Activated CD8-positive, alpha-beta T cell treated with anti-CD3 and anti-CD28 coated beads for 36 hours (primary cell): Measurements from ENCODE around the gene KDM4C. TPM values are rescaled to one million over a fixed set of nuclear protein-coding genes. Genes with fewer than 3 reads are reported as not detected.
"Not testable (repeated sequence)": the region's sequence is repeated elsewhere in the genome, so short reads cannot be mapped to it uniquely, and the experiment has no call there.

Experiments used
- ATAC-seq: fragments of 200-7000 bp; cut with Tn5 transposase; one replicate; pipeline ENCODE4 v1.10.0; 2021; ENCODE audit warnings: mild to moderate bottlenecking, moderate library complexity
- CTCF ChIA-PET: fragments of 350-600 bp; sonication (Branson Sonifier 250); formaldehyde crosslinking; loops from one replicate; lab custom pipeline; 2021; ENCODE audit warnings: antibody characterized with exemption; lab: Charles Lee
- POLR2A ChIA-PET: fragments of 350-600 bp; sonication (Branson Sonifier 250); formaldehyde crosslinking; loops from one replicate; lab custom pipeline; 2021; ENCODE audit warnings: antibody characterized with exemption; lab: Charles Lee
- DNase-seq: peaks from one replicate; pipeline ENCODE4 v3.0.0-alpha.2; 2020
- H3K27ac Mint-ChIP-seq: one replicate; pipeline ENCODE4 v1.8.0; 2021; ENCODE audit warnings: mild to moderate bottlenecking, mixed read lengths
- H3K27me3 Mint-ChIP-seq: one replicate; pipeline ENCODE4 v1.8.0; 2021; ENCODE audit warnings: mixed read lengths
- H3K36me3 Mint-ChIP-seq: one replicate; pipeline ENCODE4 v1.8.0; 2021; ENCODE audit warnings: low read depth, mixed read lengths
- H3K4me1 Mint-ChIP-seq: one replicate; pipeline ENCODE4 v1.8.0; 2021; ENCODE audit warnings: low read depth, mixed read lengths
- H3K4me3 Mint-ChIP-seq: one replicate; pipeline ENCODE4 v1.8.0; 2021; ENCODE audit warnings: mild to moderate bottlenecking, moderate library complexity, mixed read lengths
- H3K9me3 Mint-ChIP-seq: one replicate; pipeline ENCODE4 v1.8.0; 2021; ENCODE audit warnings: mixed read lengths
- CTCF ChIP-seq: fragments of 200-600 bp; IDR thresholded peaks from one replicate; pipeline ENCODE4 v1.8.0; 2022; ENCODE audit warnings: antibody characterized with exemption, mild to moderate bottlenecking
- intact Hi-C: fragments of 100-400 bp; cut with micrococcal nuclease; formaldehyde crosslinking; loops from one replicate; pipeline ENCODE4 v1.10.0; 2022
- total RNA-seq, 2 experiments: library from RNA; stranded (reverse); gene quantifications; one replicate each; pipeline ENCODE4 v1.2.3, GENCODE V29; 2021

The KDM4C gene
- total RNA-seq, 2 experiments from 2014 or later = 31.1 to 32.9 TPM

DNA sequence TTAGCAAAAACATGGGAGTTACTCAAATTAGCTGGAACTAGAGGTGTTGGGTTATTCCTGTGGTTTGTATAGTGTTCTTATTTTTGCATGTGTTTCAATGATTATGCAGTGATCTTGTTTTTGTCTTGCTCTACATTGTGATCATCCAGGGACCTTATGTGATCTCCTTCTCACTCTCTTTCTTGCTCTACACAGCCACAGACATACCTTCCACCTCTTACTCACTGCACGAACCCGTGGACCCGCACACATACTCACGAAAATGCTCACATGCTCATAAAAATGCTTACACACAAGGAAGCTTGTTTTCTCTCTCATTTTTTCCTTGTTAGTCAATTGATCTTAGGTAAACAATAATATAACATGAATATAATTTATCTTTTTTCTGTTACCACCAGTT, 187.1 kb downstream of the KDM4C start:
- intact Hi-C loops = no loop called here
- ATAC-seq = peak; percentile 47
- Mint-ChIP-seq H3K4me3 (no peak overlapping the region), H3K9me3 (no peaks in the 10 kb centered on the region), H3K27ac (peak overlapping the region; percentile 8), H3K4me1 (peaks cover 15% of the 10 kb centered on the region), H3K27me3 (no peaks in the 10 kb centered on the region), H3K36me3 (peaks cover 20% of the 10 kb centered on the region)
- ChIA-PET POLR2A (no interaction called here), CTCF (interaction anchor here (1.4 to 1.8 kb wide), 3 partner anchors 9 to 118 kb away, joined by 3 to 10 read pairs (median 4); no protein-coding TSS in a partner anchor)
- no peak for TF ChIP-seq CTCF
- DNase-seq = no peak

DNA sequence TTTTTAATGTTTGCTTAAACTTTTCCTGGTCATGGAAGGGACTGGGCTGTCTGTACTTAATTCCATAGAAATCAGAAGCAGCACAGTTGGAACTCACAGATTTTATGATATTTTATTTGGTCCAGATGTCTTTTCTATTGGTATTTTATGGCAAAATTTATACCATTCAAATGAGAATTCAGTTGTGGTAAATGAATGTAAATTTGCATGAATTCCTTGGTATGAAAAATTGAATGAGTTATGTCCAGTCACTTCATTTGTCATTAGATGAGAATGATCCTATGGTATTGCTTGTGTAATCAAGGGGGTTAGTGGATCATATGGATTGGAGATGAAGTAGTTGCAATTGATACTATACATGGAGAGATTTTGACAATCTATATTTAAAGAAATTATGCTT, 188.0 kb downstream of the KDM4C start:
- TF ChIP-seq CTCF = no peak
- POLR2A ChIA-PET = no interaction called here
- H3K9me3 Mint-ChIP-seq = no peaks in the 10 kb centered on the region
- H3K36me3 Mint-ChIP-seq = peaks cover 22% of the 10 kb centered on the region
- ATAC-seq (no peak), DNase-seq (no peak)
- intact Hi-C loops = no loop called here
- H3K27me3 Mint-ChIP-seq = no peaks in the 10 kb centered on the region
- no peak overlapping the region for H3K4me3 Mint-ChIP-seq
- peaks cover 14% of the 10 kb centered on the region for H3K4me1 Mint-ChIP-seq
- CTCF ChIA-PET = interaction anchor here (1.7 to 1.8 kb wide), 2 partner anchors 8 to 119 kb away, joined by 4 to 10 read pairs; no protein-coding TSS in a partner anchor
- H3K27ac Mint-ChIP-seq = no peak overlapping the region

DNA sequence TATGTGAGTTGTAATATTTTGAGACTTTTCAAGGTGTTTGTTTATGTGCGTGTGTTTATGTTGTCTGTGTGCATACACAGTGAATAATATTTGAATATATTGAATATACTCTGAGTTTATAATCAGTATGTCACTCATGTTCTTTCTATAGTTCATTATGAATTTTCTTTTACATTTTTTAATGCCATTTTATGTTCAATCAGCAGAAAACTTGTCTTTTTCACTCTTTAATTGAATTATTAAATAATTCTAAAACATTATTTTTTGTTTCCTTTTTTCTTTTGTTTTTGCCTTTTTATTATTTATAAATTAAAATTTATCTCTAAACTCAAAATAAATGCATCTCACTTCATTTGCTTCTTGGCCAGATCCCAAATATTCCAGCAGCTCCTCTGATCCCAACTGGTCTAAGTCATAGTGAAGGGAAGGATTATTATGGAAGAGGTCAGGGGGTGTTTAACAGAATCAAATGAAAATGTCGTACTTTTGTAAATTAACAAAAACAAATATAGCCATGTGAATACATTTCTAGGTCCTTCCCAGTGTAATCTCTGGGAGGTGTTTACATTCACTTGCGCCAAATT, 188.9 kb downstream of the KDM4C start:
- ChIA-PET POLR2A (no interaction called here), CTCF (no interaction called here)
- H3K4me3 Mint-ChIP-seq = no peak overlapping the region
- no peak overlapping the region for H3K27ac Mint-ChIP-seq
- H3K36me3 Mint-ChIP-seq = peaks cover 22% of the 10 kb centered on the region
- H3K4me1 Mint-ChIP-seq = peaks cover 14% of the 10 kb centered on the region
- no peak for DNase-seq
- TF ChIP-seq CTCF = no peak
- intact Hi-C loops = no loop called here
- ATAC-seq = no peak
- H3K27me3 Mint-ChIP-seq = no peaks in the 10 kb centered on the region
- H3K9me3 Mint-ChIP-seq = no peaks in the 10 kb centered on the region

- CTCF ChIA-PET, DNase-seq, ATAC-seq, POLR2A ChIA-PET, H3K9me3 Mint-ChIP-seq, intact Hi-C loops, H3K27me3 Mint-ChIP-seq, H3K27ac Mint-ChIP-seq, H3K4me3 Mint-ChIP-seq: not testable (repeated sequence)
- Mint-ChIP-seq H3K4me1 (peaks cover 12% of the 10 kb centered on the region), H3K36me3 (peaks cover 22% of the 10 kb centered on the region)
Observed at GRCh38 chr9:6948921-6949320, 191.1 kb downstream of the KDM4C start.

GRCh38 chr9:6955251-6955921, 197.6 kb downstream of the KDM4C start:
- Mint-ChIP-seq H3K4me1 (peaks cover 21% of the 10 kb centered on the region), H3K36me3 (peaks cover 9% of the 10 kb centered on the region), H3K4me3 (no peak overlapping the region), H3K9me3 (no peaks in the 10 kb centered on the region), H3K27ac (peak overlapping the region; percentile 30), H3K27me3 (no peaks in the 10 kb centered on the region)
- ATAC-seq (peak; percentile 77), DNase-seq (peak; percentile 15)
- POLR2A ChIA-PET = no interaction called here
- CTCF ChIA-PET = no interaction called here
- intact Hi-C loops = no loop called here
- no peak for TF ChIP-seq CTCF
